DOHH2 (cell line): ENCODE results near the gene PDE10A.

Experiments used
- EZH2phosphoT487 ChIP-seq: fragments of 200-600 bp; sonication (generic); IDR thresholded peaks from 2 replicates; pipeline ENCODE4 v1.6.1; 2017; ENCODE audit warnings: borderline replicate concordance, mild to moderate bottlenecking, antibody characterized with exemption, low read length, moderate library complexity, mixed read lengths
- TF ChIP-seq, protein P1 (sequence below): fragments of 200-600 bp; sonication (generic); IDR thresholded peaks from one replicate; pipeline ENCODE4 v1.5.1; 2014; ENCODE audit warnings: antibody characterized with exemption, mild to moderate bottlenecking, low read depth, low read length; ENCODE audit not compliant: poor library complexity, severe bottlenecking

DNA sequence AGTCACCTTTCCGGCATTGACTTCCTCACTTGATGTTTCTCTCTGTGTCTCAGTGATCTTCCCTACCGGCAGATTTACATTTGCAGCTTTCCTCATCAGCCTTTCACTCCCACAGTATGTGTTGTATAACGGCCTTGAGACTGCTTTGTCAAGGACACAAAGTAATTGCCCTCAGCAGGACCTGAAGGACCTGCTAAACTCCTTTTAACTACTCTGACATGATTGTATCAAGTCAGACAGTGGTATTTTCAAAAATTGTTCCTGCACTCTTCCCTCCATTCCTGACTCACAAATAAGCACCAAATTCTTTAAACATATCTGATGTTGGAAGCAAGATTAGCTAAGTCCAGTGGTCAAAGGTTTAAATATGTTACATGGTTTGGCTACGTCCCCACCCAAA, 62.4 kb downstream of the PDE10A start:
- TF ChIP-seq, protein P1, sequence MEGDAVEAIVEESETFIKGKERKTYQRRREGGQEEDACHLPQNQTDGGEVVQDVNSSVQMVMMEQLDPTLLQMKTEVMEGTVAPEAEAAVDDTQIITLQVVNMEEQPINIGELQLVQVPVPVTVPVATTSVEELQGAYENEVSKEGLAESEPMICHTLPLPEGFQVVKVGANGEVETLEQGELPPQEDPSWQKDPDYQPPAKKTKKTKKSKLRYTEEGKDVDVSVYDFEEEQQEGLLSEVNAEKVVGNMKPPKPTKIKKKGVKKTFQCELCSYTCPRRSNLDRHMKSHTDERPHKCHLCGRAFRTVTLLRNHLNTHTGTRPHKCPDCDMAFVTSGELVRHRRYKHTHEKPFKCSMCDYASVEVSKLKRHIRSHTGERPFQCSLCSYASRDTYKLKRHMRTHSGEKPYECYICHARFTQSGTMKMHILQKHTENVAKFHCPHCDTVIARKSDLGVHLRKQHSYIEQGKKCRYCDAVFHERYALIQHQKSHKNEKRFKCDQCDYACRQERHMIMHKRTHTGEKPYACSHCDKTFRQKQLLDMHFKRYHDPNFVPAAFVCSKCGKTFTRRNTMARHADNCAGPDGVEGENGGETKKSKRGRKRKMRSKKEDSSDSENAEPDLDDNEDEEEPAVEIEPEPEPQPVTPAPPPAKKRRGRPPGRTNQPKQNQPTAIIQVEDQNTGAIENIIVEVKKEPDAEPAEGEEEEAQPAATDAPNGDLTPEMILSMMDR = no peak
- TF ChIP-seq EZH2phosphoT487 = no peak
